NCI-H1092 (cell line): Measurements from ENCODE around the gene TRABD2B.

ENCODE experiments used
- DNase-seq: peaks from one replicate; lab custom pipeline; 2025; lab: John Stamatoyannopoulos, UW

Gene TRABD2B

GRCh38 chr1:47908258-47908657, 88.9 kb downstream of the TRABD2B start:
- DNase-seq: no peak

- DNase-seq: no peak
Measured at GRCh38 chr1:47907177-47907528, 90.0 kb downstream of the TRABD2B start.

- DNase-seq: no peak
Measured at GRCh38 chr1:47906527-47907176, 90.5 kb downstream of the TRABD2B start.

- DNase-seq: peak; percentile 20
Measured at GRCh38 chr1:47906009-47906432, 91.2 kb downstream of the TRABD2B start.

DNA sequence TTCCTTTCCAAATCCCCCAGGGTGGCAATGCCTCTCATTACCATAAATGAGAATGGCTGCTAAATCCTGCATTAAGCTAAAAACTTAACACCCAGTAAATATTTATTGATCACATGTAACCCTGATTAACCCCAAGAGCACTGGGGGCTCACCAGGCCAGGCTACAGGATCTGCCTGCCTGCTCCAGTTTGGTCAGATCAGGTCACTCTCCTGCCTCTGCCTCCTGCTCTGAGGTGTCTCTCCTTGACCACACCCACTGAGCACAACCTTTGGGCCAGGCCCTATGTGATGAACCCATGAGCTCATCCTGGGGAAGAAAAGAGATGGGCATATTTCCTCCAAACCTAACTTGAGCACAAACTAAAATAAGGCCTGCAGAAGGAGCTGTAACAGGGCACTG, 93.5 kb downstream of the TRABD2B start:
- no peak for DNase-seq

- peak; percentile 67 for DNase-seq
Measured at GRCh38 chr1:47901001-47901575, 96.1 kb downstream of the TRABD2B start.

GRCh38 chr1:47898133-47898845, 98.9 kb downstream of the TRABD2B start:
- no peak for DNase-seq

- no peak for DNase-seq
Measured at GRCh38 chr1:47895279-47896125, 101.7 kb downstream of the TRABD2B start.

DNA sequence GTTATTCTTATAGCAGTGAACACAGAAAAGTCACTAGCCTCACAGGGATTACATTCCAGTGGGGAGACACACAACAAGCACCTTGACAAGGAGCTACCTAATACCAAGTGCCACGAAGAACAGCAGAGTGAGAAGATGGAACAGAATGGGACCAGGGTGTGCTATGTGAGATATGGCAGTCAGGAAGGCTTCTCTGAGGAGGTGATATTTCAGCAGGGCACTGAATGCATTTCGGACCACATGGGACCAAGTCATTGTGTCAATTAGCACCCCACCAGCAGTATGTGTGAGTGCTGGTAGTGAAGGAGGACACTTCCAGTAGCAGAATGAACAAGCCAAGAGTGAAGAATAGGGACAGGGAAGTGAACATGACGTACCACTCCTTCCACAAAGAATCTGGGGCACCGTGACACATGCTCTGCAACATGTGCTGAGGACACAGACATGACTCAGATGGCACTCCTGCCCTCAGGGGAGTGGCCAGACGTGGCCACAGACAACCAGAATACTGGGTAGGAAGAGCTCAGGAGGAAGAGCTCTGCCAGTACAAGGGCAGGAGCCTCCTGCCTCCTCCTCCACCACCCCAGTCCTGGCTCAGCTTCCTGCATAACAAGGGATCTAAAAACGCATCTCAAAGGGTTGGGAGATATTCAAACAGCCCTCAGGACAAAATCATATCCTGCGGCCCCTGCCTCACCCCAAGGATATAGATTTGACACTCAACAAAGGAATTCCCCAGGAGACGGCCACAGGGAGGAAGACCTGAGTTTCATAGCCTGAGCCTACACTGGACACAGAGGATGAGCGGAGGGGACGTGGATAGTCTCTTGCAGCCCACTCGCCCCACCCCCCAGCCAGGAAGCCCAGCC, 102.5 kb downstream of the TRABD2B start:
- DNase-seq: no peak

DNA sequence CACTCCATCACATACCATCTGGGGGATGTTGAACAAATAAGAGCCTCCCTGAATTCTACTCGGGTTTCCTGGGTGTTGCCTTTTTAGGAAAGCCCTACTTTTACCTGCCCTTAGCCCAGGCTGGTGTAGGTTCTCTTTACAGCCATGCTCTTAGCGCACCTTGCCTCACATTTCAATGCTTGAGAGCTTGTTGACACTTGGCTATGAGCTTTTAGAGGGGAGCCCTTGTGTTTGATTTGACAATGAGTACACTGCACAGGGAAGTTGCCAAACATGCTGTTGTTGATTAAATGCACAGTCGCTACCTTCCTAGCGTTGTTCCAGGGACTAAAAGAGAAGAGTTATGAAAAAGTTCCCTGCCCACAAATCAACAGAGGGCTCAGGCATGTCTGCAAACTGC, 103.8 kb downstream of the TRABD2B start:
- DNase-seq: no peak

- DNase-seq: no peak
Measured at GRCh38 chr1:47890779-47891178, 106.4 kb downstream of the TRABD2B start.

- no peak for DNase-seq
Measured at GRCh38 chr1:47888294-47888629, 108.9 kb downstream of the TRABD2B start.

DNA sequence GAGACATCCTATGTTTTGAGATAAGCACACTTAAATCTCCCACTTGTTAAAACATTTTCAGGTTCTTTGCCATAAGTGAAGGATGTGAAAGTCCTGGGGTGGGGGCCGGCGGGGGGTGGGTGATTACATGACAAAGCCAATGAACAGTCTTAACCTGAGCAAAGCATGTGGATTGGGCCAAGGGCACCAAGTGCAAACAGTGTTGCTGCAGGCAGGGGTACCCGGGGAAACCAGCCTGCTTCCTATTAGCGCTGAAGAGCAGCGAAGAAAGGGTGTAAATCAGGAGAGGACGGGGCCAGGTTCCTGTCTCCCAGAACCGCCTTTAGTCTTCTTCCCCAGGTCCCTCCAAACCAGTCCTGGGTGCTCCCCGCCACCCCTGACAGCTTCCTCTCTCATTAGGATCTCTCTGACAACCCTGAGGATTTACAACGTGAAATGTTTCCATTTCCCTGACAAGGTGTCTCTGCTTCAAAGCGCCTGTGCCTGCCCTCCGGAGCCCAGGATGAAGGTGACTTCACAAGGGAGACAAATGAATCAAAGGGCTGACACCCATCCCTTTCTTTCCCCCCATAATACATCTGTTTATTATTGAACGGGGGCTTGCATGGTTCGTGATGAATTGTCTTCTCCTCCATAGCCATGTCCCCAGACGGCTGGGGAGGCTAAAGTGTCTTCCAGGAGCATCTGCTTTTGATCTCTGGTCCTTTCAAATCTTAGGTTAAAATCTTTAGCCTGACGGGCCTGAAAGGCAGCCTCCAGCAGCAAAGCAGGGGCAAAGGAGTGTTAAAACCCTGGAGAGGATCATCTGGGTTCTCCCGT, 109.5 kb downstream of the TRABD2B start:
- DNase-seq: no peak

DNA sequence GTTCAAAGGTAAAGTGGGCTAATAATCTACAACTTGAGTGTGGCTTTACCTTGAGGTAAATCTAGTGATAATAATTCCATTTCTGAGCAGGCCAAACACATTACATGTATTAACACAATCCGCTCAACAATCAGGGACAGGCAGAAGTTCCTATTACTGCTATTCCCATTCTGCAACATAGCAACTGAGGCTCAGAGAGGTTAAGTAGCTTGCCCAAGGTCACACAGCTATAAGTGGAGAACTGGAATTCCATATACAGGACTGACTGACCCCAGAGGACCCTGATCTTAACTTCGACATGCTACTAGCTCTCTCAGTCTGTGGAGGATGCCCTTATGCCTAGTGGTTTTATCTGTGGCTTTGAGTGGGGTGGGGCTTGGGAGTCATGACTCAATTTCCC, 110.1 kb downstream of the TRABD2B start:
- no peak for DNase-seq

DNA sequence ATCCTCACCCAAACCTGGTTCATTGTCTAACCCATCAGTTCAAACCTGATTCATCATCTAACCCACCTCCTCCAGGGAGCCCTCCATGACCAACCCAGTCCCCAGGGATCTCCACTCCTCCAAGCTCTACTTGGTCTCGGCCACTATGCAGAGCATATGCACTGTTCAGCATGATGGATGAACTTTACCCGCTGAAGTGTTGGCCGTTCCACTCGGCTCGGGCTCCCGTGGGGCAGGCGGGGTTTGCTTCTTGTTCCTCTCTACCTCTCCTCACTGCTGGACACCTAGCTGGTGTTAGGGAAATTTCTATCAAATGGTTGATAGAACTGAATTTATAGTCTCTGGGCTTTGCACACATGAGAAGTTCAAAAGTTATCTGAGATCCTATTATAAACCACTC, 111.0 kb downstream of the TRABD2B start:
- DNase-seq: no peak

- no peak for DNase-seq
Measured at GRCh38 chr1:47885062-47885830, 111.9 kb downstream of the TRABD2B start.

DNA sequence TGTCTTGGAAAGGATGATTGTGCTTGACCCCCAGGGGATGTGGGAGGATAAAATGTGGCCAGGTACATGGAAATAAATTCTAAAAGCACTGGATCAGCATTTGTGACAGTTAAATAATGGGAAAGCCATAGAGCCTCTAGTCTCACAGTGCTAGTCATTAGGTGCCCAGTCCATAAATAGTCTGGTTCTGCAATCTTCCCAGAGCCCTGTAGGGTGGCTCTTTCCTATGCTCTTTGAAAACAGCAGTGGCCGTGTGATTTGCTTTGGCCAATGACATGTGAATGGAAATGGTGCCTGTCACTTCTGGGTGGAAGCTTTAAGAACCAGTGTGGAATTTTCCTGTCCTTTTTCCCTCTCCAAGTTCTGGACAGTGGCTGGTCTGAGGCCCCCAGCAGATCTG, 113.2 kb downstream of the TRABD2B start:
- no peak for DNase-seq

DNA sequence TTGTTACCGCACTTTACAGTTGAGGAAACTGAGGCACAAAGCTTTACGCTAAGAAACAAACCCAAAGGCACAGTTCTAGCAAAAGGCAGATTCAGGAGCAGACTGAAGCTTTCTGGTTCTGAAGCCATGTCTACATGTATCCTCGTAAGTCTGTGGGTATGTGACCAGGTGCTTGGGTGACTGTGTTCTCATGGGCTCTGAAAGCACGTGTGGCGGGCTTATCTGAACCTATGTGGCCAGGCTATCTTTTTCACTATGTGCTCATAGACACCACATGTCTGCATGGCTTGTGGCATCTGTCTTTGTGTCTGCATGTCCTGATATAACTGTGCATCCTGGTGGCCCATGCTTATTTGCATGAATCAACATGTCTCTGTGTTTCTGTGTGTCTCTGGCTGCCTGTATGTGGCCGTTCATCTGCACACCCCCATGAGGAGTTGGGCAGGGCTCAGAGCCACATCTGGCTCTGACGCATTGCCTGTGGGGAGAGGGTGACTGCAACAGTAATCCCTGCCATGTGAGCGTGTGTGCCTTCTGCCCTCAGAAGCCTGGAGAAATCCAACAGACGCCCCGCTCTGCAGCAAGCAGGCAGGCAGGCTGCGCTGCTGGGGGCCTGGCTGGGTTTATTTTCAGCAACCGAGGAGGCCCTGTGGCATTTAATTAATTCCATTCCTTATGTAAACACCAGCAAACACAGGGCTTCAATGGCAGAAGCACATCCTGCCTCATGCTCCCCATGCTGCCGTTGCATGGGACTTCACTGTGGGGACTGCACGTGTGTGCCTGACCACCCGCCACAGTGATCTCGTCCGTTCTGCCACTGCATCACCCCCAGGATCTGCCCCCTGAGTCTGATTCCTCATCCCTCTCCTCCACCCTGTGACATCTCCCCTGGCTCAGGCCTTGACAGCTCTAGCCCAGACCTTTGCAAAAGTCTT, 115.4 kb downstream of the TRABD2B start:
- DNase-seq: no peak

GRCh38 chr1:47876587-47876963, 120.6 kb downstream of the TRABD2B start:
- no peak for DNase-seq
